AG09319 (cell line): ENCODE measurements around the gene UNC5B.

Experiments
- DNase-seq: peaks from one replicate; pipeline ENCODE4 v3.0.0-alpha.2; 2010; ENCODE audit warnings: low read depth; ENCODE audit errors: extremely low read depth
- TF ChIP-seq, protein P1 (sequence below): IDR thresholded peaks from 2 replicates; pipeline ENCODE4 v1.5.1; 2011; ENCODE audit warnings: low read depth, mild to moderate bottlenecking, inconsistent platforms, low read length, moderate library complexity

Gene UNC5B

DNA sequence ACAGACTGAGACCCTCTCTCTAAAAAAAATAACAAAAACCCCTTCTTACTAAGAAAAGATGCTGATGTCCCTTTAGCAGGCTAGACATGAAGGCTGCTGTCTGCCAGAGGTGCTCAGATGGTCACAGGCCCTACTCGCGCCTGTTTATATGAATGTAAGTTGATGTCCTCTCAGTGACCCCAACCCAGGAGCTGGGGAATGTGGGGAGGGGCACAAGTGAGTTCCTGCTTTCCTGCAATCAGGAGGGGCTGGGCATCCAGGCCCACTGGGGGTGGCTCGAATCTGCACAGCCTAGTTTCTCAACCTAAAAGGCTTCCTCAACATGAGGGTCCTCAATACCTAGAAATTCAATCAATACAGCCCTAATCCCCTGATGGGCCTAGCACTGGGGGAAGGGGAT lies 94.6 kb downstream of the UNC5B start:
- DNase-seq: no peak
- TF ChIP-seq, protein P1, sequence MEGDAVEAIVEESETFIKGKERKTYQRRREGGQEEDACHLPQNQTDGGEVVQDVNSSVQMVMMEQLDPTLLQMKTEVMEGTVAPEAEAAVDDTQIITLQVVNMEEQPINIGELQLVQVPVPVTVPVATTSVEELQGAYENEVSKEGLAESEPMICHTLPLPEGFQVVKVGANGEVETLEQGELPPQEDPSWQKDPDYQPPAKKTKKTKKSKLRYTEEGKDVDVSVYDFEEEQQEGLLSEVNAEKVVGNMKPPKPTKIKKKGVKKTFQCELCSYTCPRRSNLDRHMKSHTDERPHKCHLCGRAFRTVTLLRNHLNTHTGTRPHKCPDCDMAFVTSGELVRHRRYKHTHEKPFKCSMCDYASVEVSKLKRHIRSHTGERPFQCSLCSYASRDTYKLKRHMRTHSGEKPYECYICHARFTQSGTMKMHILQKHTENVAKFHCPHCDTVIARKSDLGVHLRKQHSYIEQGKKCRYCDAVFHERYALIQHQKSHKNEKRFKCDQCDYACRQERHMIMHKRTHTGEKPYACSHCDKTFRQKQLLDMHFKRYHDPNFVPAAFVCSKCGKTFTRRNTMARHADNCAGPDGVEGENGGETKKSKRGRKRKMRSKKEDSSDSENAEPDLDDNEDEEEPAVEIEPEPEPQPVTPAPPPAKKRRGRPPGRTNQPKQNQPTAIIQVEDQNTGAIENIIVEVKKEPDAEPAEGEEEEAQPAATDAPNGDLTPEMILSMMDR: no peak

DNA sequence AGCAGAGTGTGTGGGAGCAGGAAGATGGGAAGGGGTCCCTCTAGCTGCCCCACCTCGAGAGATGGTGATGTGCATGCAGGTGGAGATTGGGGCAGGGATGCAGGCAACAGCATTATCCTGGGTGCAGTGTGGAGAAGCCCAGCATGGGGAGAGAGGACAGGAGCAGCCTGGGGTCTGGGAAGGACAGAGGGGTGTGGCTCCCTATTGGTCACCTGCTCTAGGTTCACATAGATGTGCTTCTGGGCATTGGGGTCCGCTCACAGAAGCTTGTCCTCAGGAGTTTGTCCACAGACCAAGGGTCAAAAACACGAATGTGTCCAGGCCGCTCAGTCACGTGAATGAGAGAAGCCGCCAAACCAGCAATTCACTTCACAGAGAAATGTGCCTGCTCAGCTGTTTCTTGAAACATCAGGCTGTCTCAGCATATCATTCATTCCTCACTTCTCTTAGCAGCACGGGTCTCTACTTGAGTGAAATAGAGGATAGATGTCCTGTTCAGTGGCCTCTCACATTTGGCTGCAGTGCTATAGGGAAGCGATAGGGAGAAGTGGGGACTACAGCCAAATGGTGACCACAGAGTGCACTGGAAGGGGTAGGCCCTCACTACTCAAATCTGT lies 95.2 kb downstream of the UNC5B start:
- TF ChIP-seq, protein P1: no peak
- no peak for DNase-seq

DNA sequence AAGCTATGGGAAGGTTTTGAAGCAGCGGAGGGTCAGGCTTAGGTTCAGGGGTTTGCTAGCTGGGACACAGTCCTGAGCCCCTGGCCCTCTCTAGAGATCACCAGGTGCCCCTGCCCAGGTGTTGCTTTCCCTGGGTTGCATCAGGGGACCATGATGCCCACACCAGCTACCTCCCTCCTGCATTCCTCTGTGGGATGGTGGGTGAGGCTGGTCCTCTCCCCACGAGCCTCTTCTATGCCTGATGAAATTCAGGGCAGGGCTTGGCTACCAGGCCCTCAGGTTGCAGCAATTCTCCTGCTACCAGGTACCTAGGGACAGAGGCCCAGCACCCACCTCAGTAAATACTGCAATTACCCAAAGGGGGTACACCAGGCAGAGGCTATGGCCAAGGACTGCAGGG lies 95.9 kb downstream of the UNC5B start:
- TF ChIP-seq, protein P1: no peak
- DNase-seq: no peak

DNA sequence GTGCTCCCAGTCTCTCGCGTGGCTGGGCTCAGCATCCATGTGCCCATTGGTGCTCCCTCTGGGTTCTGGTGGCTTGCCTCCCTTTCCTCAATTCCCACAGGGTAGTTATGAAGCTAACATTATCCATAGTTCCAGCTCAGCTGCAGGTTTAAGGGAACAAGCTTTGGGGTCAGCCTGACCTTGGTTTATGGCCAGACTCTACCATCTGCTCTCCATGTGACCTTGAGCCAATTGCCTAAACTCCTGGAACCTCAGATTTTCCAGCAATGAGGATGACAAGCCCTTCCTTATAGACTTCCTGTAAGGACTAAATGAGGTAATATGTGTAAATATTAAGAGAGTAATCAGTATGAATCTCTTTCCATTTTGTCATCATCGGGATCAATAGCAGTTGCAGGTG lies 96.6 kb downstream of the UNC5B start:
- DNase-seq: no peak
- TF ChIP-seq, protein P1: no peak

DNA sequence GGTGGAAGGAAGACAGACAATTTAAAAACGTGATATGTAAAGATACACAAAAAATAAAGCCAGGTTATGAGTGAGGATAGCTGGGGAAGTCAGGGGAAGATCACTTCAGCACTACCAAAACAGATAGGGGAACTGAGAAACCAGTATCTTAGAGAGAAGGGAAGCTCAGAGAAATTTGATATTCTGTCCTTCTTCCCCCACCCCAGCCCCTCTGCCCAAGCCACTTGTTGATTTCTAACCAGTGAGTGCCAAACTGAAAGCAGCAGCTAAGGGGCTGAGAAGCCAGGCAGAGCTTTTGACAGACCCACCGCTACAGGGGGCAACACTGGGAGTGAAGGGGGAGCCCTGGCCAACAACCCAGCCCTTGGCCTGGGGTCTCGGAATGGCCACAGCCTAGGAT lies 97.5 kb downstream of the UNC5B start:
- TF ChIP-seq, protein P1: no peak

DNA sequence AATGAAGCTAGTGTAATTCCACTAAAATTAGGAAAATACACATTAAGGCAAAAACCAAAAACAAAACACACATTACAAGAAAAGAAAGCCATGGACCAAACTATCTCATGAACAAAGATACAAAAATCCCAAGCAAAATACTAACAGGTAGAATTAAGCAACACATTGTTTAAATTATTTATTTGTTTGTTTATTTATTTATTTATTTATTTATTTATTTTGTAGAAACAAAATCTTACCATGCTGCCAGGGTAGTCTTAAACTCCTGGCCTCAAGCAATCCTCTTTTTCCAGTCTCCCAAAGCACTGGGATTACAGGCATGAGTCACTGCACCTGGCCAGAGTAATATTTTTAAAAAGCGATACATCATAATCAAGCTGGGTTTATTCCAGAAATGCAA lies 99.8 kb downstream of the UNC5B start:
- no peak for DNase-seq
- TF ChIP-seq, protein P1: no peak

More for the DNA sequence above, 97.5 kb downstream of the UNC5B start:
- DNase-seq: no peak

DNA sequence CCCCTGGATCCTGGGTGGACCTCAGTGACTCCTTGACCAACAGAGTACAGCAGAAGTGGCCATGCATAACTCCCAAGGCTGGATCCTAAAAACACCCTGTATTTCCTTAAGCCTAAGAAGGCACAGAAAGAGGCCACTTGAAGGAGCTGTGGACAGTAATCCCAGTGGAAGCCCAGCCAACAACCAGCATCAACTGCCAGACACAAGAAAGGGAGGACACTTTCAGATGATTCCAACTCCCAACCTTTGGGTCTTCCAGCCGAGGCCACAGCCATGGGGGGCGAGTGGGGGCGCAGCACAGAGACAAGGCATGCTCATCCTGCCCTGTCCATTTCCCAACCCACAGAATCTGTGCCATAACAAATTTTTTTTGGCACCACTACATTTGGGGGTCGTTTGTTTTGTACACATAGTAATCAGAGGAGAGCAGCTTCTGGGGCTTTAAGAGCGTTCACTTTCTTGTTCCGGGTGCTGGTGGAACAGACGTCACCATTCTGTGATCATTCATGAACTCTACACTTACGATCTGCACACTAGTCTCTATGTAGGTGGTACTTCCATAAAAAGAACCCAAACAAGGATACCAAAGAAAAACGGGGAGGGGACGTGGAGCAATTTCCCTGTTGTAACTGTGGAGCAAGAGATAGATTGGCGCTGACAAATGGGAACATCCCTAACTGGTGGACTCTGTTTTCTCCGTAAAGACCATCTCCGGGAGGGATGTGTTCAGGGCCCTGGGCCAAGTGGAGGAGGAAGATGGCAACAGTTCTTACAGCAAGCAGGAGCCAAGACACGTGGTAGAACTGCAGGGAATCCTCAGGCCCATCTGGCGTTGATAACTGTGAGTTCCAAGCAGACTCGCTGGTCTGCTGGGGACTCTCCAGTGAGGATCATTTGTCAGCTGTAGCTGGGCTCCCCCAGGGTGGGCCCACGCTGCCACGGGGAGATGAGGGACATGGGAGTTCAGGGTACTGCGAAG lies 100.7 kb downstream of the UNC5B start:
- DNase-seq: peak; percentile 42
- TF ChIP-seq, protein P1: no peak
